Measurements from ENCODE around the gene NCOA3. TPM values are rescaled to one million over a fixed set of nuclear protein-coding genes. Genes with fewer than 3 reads are reported as not detected.
"Not testable (repeated sequence)": the region's sequence is repeated elsewhere in the genome, so short reads cannot be mapped to it uniquely, and the experiment has no call there.

Gene NCOA3
- total RNA-seq, 2 experiments from 2014 or later: 66.2 to 73.7 TPM

DNA sequence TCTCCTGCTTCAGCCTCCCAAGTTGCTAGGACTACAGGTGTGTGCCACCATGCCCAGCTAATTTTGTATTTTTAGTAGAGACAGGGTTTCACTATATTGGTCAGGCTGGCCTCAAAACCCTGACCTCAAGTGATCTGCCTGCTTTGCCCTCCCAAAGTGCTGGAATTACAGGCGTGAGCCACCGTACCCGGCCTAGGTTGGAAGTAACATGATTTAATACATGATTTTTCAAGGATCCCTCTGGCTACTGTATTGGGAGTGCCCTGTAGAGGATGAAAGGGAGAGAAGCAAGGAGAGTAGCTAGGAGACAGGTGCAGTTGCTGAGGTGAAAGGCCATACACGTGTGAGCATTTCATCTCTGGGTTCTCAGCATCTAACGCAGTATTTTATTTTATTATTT is 2.6 kb upstream of the NCOA3 start:
- CTCF ChIA-PET: interaction anchor here (0.9 to 2.0 kb wide), 4 partner anchors 9 to 225 kb away, joined by 3 to 5 read pairs (median 4); no protein-coding TSS in a partner anchor
- Mint-ChIP-seq H3K9me3 (peaks cover 1% of the 10 kb centered on the region), H3K27ac (peak overlapping the region; percentile 84), H3K27me3 (peaks cover 1% of the 10 kb centered on the region), H3K4me3 (no peak overlapping the region), H3K36me3 (ENCODE audit: low read depth) (peaks cover 28% of the 10 kb centered on the region), H3K4me1 (ENCODE audit: low read depth) (peaks cover 33% of the 10 kb centered on the region)
- no peak for ATAC-seq
- POLR2A ChIA-PET: interaction anchor here (1.0 to 1.5 kb wide), 2 partner anchors 41 to 76 kb away, joined by 3 to 4 read pairs; no protein-coding TSS in a partner anchor
- intact Hi-C loops (cut with micrococcal nuclease): no loop called here
- TF ChIP-seq, protein P1, sequence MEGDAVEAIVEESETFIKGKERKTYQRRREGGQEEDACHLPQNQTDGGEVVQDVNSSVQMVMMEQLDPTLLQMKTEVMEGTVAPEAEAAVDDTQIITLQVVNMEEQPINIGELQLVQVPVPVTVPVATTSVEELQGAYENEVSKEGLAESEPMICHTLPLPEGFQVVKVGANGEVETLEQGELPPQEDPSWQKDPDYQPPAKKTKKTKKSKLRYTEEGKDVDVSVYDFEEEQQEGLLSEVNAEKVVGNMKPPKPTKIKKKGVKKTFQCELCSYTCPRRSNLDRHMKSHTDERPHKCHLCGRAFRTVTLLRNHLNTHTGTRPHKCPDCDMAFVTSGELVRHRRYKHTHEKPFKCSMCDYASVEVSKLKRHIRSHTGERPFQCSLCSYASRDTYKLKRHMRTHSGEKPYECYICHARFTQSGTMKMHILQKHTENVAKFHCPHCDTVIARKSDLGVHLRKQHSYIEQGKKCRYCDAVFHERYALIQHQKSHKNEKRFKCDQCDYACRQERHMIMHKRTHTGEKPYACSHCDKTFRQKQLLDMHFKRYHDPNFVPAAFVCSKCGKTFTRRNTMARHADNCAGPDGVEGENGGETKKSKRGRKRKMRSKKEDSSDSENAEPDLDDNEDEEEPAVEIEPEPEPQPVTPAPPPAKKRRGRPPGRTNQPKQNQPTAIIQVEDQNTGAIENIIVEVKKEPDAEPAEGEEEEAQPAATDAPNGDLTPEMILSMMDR (IDR thresholded peaks at IDR 0.05): no peak
- no peak for DNase-seq

DNA sequence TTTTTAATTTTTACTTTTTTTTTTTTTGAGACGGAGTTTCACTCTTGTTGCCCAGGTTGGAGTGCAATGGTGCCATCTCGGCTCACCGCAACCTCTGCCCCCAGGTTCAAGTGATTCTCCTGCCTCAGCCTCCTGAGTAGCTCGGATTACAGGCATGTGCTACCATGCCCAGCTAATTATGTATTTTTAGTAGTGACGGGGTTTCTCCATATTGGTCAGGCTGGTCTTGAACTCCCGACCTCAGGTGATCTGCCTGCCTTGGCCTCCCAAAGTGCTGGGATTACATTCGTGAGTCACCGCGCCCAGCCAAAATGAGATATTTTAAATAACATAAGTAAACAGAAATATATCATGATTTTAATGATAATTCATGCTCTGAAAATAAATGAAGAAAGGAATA is 1.6 kb upstream of the NCOA3 start:
- intact Hi-C loops (cut with micrococcal nuclease): loop anchor here (2.0 to 10.0 kb wide), 4 partner anchors 13 to 111 kb away; no protein-coding TSS in a partner anchor
- CTCF ChIA-PET: interaction anchor here (1.2 to 4.4 kb wide), 3 partner anchors 8 to 121 kb away, joined by 3 to 27 read pairs (median 5); no protein-coding TSS in a partner anchor
- H3K27me3 Mint-ChIP-seq, DNase-seq, H3K9me3 Mint-ChIP-seq, ATAC-seq: not testable (repeated sequence)
- Mint-ChIP-seq H3K4me3 (peak overlapping the region; percentile 94), H3K4me1 (ENCODE audit: low read depth) (peaks cover 34% of the 10 kb centered on the region), H3K36me3 (ENCODE audit: low read depth) (peaks cover 30% of the 10 kb centered on the region), H3K27ac (peak overlapping the region; percentile 87)
- POLR2A ChIA-PET: interaction anchor here (0.9 to 3.8 kb wide), 7 partner anchors 9 to 110 kb away, joined by 3 to 24 read pairs (median 4); no protein-coding TSS in a partner anchor

DNA sequence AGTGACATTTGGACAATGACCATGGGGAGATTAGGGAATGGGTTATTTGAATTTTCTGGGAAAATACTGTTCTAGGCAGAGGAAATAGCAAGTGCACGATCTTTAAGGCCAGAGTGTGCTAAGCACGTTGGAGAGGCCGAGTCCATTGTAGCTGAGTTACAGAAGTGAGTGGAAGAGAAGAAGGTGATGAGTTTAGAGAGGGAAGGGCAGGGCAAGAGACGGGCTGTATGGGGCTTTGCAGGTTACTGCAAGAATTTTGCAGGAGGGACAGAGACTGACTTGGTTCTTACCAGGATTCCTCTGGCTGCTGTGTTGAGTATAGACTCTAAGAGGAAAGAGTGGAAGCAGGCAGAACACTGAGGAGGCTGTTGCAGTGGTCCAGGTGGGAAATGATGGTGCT is 1.1 kb upstream of the NCOA3 start:
- intact Hi-C loops (cut with micrococcal nuclease): loop anchor here (2.0 to 10.0 kb wide), 4 partner anchors 14 to 110 kb away; no protein-coding TSS in a partner anchor
- H3K27me3 Mint-ChIP-seq: peaks cover 1% of the 10 kb centered on the region
- DNase-seq: no peak
- peaks cover 35% of the 10 kb centered on the region for H3K4me1 Mint-ChIP-seq (ENCODE audit: low read depth)
- POLR2A ChIA-PET: interaction anchor here (0.9 to 4.0 kb wide), 11 partner anchors 8 to 120 kb away, joined by 3 to 53 read pairs (median 5); no protein-coding TSS in a partner anchor
- ATAC-seq: no peak
- peak overlapping the region; percentile 87 for H3K27ac Mint-ChIP-seq
- H3K36me3 Mint-ChIP-seq (ENCODE audit: low read depth): peaks cover 33% of the 10 kb centered on the region
- H3K4me3 Mint-ChIP-seq: peak overlapping the region; percentile 94
- TF ChIP-seq, protein P1 (IDR thresholded peaks at IDR 0.05): no peak
- H3K9me3 Mint-ChIP-seq: peaks cover 1% of the 10 kb centered on the region
- CTCF ChIA-PET: interaction anchor here (1.0 to 7.0 kb wide), 4 partner anchors 13 to 120 kb away, joined by 4 to 44 read pairs (median 16); no protein-coding TSS in a partner anchor

DNA sequence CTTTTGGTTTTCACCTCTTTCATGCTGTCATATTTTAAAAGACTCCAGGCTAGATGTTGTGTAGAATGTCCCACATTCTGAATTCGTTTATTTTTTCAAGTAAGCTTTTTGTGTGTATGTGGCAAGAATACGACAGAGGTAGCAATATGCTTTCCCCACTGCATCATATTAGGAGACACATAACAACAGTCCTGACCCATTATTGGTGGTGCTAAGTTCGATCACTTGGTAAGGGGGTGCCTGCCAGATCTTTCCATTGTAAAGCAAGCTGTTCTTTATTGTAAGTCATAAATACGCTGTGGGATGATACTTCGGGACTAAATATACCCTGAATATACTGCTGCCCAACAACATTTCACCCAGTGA is 588 bp upstream of the NCOA3 start:
- ATAC-seq (no peak), DNase-seq (no peak)
- intact Hi-C loops (cut with micrococcal nuclease): loop anchor here (2.0 to 10.0 kb wide), 4 partner anchors 14 to 110 kb away; no protein-coding TSS in a partner anchor
- peaks cover 1% of the 10 kb centered on the region for H3K27me3 Mint-ChIP-seq
- peaks cover 36% of the 10 kb centered on the region for H3K4me1 Mint-ChIP-seq (ENCODE audit: low read depth)
- peaks cover 35% of the 10 kb centered on the region for H3K36me3 Mint-ChIP-seq (ENCODE audit: low read depth)
- POLR2A ChIA-PET: interaction anchor here (0.9 to 4.0 kb wide), 14 partner anchors 8 to 119 kb away, joined by 3 to 53 read pairs (median 4); no protein-coding TSS in a partner anchor
- CTCF ChIA-PET: interaction anchor here (0.9 to 7.0 kb wide), 8 partner anchors 8 to 120 kb away, joined by 3 to 44 read pairs (median 6); no protein-coding TSS in a partner anchor
- no peaks in the 10 kb centered on the region for H3K9me3 Mint-ChIP-seq
- H3K4me3 Mint-ChIP-seq: peak overlapping the region; percentile 94
- TF ChIP-seq, protein P1 (IDR thresholded peaks at IDR 0.05): no peak
- peak overlapping the region; percentile 87 for H3K27ac Mint-ChIP-seq

DNA sequence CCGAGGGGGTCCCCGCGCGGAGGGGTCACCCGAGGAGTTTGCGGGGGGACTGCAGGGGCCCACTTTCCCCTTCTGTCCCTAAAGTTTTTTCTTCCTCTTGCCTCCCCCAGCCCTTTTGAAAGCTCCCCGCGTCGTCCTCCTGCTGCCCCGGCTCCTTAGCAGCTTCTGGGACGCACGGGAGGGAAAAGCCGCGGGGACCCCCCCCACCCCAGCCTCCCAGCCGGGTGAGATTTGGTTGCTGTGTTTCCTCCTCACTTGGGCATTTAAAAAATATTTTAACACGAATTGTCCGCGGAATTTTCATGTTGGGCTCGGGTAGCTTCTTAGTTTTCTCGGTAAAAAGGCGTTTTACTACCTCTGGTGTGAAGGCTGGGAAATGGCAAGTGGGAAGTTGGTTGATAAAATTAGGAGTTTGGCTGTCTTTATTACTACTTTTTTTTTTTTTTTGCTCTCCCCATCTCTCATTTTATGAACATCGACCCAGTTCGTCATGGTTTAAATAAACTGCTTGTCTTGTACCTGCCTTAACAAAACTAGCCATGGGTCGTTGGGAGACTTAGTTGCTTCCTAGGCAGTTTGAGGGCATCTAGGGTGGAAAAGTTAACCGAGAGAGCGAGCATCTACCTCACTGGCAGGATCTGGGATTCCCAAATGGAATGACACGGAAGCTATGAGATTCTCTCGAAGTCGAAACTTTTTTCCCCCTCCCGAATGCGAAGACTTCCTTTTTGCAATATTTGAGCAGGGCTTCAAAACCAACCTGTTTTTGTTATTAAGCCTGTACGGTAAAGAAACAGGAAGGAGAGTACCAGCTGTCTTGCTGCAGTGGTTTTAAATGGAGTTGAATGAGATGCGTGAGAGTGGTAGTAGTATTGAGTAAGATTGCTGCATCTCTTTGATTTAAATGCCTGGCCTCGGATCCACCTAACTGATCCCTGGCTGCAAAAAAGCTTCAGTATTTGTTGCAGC is 868 bp downstream of the NCOA3 start:
- Mint-ChIP-seq H3K36me3 (ENCODE audit: low read depth) (peaks cover 40% of the 10 kb centered on the region), H3K27me3 (peaks cover 1% of the 10 kb centered on the region), H3K4me3 (peak overlapping the region; percentile 94), H3K4me1 (ENCODE audit: low read depth) (peaks cover 47% of the 10 kb centered on the region), H3K9me3 (no peaks in the 10 kb centered on the region), H3K27ac (peak overlapping the region; percentile 87)
- CTCF ChIA-PET: interaction anchor here (0.6 to 7.0 kb wide), 16 partner anchors 9 to 229 kb away, joined by 3 to 44 read pairs (median 4); partner anchors contain the start of gene ZMYND8
- intact Hi-C loops (cut with micrococcal nuclease): loop anchor here (5.0 to 10.0 kb wide), 2 partner anchors 45 to 88 kb away; no protein-coding TSS in a partner anchor
- peak; percentile 8 for ATAC-seq
- TF ChIP-seq, protein P1 (IDR thresholded peaks at IDR 0.05): no peak
- POLR2A ChIA-PET: interaction anchor here (0.6 to 4.0 kb wide), 20 partner anchors 9 to 228 kb away, joined by 3 to 53 read pairs (median 4); partner anchors contain the start of gene ZMYND8
- peak; percentile 46 for DNase-seq

Measured in activated CD8-positive, alpha-beta T cell treated with anti-CD3 and anti-CD28 coated beads for 36 hours (primary cell).